GM12864 (cell line): ENCODE results near the gene POLR2J.

Experiments
- DNase-seq: peaks from one replicate; pipeline ENCODE4 v3.0.0-alpha.2; 2011; ENCODE audit warnings: low read depth
- H3K4me3 ChIP-seq: 2 replicates; pipeline ENCODE4 v1.5.1; 2011; ENCODE audit warnings: mild to moderate bottlenecking, low read depth, low read length, control low read depth
- TF ChIP-seq, protein P1 (sequence below): IDR thresholded peaks from 2 replicates; pipeline ENCODE4 v1.5.1; 2011; ENCODE audit warnings: low read depth, mild to moderate bottlenecking, moderate library complexity, low read length, control low read depth, inconsistent platforms; ENCODE audit errors: missing control alignments

The POLR2J gene

DNA sequence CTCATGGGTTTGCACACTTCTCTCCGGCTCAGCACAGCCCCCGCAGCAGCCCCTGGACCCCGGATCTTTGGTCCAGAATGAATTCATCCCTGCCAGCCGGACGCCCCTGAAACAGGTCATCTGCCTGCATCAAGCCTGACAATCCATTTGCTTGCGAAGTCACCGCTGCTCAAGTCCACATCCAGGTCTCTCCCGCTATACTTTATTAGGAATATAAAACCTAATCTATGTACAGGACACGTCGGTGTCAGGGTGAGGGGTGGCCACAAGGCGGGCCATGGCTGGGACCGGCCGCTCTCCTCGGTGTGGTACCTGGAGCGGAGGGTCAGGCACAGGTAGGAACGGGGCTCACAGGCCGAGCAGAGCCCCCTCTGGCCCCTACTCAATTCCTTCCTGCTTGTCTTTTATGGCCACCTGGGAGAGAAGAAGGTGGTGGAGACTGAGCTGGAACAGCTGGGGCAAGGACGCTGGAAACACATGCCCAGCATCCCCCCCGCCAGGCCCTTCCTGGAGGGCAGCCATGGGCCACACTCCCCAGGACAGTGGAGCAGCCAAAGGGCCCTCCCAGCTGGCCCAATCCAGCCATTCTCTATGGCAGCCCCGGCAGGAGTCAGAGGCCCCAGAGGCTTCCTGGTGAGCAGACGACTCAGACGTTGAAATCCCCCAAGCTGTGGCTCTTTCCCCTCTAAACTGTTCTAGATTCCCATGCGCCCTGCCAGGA lies 5.3 kb downstream of the POLR2J start:
- no peak for DNase-seq
- H3K4me3 ChIP-seq: no peak overlapping the region
- TF ChIP-seq, protein P1, sequence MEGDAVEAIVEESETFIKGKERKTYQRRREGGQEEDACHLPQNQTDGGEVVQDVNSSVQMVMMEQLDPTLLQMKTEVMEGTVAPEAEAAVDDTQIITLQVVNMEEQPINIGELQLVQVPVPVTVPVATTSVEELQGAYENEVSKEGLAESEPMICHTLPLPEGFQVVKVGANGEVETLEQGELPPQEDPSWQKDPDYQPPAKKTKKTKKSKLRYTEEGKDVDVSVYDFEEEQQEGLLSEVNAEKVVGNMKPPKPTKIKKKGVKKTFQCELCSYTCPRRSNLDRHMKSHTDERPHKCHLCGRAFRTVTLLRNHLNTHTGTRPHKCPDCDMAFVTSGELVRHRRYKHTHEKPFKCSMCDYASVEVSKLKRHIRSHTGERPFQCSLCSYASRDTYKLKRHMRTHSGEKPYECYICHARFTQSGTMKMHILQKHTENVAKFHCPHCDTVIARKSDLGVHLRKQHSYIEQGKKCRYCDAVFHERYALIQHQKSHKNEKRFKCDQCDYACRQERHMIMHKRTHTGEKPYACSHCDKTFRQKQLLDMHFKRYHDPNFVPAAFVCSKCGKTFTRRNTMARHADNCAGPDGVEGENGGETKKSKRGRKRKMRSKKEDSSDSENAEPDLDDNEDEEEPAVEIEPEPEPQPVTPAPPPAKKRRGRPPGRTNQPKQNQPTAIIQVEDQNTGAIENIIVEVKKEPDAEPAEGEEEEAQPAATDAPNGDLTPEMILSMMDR: no peak

DNA sequence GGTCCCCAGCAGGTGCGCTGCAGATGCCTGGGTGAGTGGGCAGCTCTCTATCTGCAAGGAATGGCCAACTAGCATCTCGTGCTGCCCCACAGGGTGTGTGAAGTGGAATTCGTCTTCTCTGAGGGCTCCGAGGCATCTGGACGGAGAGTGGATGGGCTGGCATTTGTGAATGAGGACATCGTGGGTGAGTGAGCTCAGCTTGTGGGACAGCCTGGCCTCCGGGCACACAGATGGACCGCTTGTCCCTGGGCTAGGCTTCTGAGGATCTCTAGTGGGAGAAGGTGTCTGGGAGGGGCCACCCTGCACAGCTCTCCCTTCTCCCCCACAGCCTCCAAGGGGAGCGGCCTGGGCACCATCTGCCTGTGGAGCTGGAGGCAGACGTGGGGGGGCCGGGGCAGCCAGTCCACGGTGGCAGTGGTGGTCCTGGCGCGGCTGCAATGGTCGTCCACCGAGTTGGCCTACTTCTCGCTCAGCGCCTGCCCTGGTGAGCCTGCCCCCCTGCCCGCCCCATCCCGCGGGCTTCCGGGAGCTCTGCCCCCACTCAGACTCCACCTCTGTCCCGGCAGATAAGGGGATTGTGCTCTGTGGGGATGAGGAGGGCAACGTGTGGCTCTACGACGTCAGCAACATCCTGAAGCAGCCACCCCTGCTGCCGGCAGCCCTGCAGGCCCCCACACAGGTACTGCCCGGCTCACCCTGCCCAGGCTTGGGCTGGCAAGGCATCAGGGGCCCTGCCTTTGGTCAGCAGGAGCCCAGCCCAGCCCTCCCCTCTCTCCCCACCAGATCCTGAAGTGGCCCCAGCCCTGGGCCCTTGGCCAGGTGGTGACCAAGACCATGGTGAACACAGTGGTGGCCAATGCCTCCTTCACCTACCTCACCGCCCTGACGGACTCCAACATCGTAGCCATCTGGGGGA lies 6.3 kb downstream of the POLR2J start:
- no peak overlapping the region for H3K4me3 ChIP-seq
- TF ChIP-seq, protein P1: no peak
- no peak for DNase-seq

DNA sequence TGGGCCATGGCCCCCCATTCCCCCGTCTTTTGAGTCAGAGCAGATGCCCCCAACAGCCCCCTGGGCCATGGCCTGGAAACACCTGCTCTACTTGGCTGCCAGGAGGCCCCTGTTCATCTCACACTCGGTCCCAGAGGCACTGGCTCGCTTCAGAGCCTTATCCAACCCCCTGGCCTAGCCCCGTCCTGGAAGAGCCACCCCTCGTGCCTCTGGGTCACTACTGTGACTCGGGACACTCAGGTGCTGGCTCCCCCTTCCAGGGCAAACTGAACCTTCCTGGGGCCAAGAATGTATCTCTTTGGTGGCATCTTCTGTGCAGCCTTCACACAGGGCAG lies 7.0 kb downstream of the POLR2J start:
- no peak overlapping the region for H3K4me3 ChIP-seq
- TF ChIP-seq, protein P1: no peak
- DNase-seq: no peak

DNA sequence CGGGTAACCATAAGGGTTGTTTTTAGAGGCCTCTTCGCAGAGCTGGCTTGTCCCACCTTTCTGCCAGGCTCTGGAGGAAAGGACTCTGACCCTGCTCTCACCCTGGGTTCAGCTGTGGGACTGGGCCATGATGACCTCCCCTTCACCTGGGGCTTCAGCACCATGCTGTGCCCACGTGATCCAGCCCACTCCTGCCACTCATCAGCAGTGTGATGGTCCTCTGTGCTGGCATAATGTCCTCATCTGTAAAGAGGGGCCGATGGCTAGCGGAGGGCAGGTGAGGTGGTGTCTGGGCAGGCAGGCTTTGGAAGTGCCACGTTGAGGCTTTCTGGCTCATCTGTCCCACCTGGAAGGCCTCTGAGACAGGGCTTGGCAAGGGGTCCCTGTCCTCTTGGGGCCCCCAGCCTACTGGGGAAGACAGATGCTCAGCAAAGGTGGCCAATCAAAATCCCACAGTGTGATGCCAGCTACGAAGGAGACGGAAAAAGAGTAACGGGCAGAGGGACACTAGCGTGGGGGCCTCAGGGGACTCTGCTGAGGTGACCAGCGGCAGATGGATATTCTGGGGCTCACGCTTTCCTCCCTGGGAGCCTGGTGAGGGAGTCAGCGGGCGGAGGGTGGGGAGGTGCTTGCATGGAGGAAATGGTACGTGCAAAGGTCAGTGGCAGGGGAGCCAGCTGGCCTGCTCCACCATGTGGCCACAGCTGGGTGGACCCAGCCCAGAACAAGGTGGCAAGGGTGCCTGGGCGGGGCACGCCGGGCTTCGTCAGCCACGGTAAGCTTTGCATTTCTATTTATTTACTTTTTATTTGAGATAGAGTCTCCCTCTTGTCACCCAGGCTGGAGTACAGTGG lies 8.5 kb downstream of the POLR2J start:
- no peak for DNase-seq
- TF ChIP-seq, protein P1: no peak

DNA sequence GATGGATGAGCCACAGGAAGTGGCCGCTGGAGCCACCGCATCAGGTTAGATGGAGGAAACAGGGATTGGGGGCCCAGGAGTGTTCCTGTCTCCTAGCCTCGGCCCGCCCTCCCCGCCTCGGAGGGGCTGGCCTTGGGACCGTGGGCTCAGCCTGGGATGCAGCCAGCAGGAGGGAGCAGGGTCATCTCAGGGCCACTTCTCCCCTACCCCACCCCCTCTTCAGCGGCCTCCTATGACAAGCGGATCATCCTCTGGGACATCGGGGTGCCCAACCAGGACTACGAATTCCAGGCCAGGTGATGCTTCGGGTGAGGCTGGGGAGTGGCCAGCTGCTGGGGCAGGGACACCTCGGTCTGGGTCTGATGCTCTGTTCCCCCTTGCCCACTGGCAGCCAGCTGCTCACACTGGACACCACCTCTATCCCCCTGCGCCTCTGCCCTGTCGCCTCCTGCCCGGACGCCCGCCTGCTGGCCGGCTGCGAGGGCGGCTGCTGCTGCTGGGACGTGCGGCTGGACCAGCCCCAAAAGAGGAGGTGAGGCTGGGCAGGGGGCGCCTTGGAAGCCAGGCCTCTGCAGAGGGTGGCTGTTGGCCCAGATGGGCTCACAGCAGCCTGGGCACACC lies 9.3 kb downstream of the POLR2J start:
- DNase-seq: no peak
- H3K4me3 ChIP-seq: no peak overlapping the region
- TF ChIP-seq, protein P1: no peak

More for the DNA sequence above, 8.5 kb downstream of the POLR2J start:
- no peak overlapping the region for H3K4me3 ChIP-seq

DNA sequence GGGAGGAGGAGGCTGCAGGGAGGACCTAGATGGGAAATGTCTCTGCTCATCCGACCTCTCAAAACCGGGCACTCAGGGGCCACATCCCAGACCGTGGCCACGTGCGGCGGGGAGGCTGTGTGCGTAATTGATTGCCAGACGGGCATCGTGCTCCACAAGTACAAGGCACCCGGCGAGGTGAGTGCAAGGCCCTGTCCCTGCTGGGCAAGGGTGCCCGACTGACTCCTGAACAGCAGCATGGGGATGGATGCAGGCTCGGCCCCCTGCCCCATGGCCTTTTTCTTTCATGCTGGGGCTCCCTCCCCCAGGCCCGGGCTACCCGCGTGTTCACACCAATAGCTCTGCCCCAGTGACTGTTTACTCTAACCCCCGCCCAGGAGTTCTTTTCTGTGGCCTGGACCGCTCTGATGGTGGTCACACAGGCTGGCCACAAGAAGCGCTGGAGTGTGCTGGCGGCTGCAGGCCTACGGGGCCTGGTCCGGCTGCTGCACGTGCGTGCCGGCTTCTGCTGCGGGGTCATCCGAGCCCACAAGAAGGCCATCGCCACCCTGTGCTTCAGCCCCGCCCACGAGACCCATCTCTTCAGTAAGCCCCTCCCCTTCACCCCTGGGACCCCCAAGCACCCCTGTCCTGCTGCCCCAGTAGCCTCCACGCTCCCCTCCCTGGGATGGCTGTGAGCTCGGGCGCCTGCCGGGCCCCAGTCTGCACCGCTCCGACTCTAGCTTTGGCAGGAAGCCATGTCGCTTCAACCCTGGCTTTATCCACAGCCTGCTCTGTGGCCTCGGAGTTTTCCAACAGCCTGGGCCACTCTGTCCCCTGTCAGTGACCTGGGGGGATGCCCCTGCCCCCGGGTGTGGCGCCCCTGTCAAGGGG lies 10.0 kb downstream of the POLR2J start:
- no peak overlapping the region for H3K4me3 ChIP-seq
- no peak for DNase-seq
- TF ChIP-seq, protein P1: no peak
